ENCODE data around the gene SEZ6L. TPM values are rescaled to one million over a fixed set of nuclear protein-coding genes. Genes with fewer than 3 reads are reported as not detected.

Gene SEZ6L
- total RNA-seq (under 1 TPM in 4 of 7 donors, not detected in 3; 0.13 to 0.32 (median 0.21) TPM), polyA plus RNA-seq (under 1 TPM; 0.10 to 0.12 TPM)
- long read RNA-seq, donor 1 = 0 reads
- long read RNA-seq, donor 2 = 0 reads
- long read RNA-seq, donor 3 = 0 reads

DNA sequence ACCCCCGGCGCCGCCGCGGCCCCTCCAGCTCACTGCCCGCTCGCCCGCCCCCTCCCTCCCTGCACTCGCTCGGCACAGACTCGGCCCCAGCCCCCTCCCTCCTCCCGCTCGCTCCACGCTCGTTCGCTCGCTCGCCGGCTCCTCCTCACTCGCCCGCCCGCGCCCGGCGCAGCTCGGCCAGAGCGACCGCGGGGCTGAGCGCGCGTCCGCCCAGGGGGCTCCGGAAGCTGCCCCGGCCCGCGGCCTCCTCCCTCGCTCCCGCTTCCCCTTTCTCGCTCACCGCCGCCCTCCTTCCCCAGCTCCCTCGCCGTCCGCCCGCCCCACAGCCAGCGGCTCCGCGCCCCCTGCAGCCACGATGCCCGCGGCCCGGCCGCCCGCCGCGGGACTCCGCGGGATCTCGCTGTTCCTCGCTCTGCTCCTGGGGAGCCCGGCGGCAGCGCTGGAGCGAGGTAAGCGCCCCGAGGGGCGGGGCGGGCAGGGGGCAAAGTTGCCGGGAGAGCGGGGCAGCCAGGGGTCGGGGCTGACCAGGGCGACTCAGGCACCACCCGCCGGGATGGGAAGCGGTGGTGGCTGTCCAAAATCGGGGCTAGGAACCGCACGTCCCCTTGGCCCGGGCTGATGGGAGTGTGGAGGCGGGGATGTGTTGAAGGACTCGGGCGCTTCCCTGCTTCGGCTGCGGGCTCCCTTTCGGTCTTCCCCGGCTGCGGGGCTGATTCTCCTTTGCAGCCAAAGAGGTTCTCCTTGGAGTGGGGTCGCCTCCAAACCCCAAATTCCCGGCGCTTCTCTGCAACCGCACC lies at the start of gene SEZ6L:
SEZ6L (plus strand) TSS at position 148 of the 797 bp plus-strand sequence; CDS start at position 356, 208 bp downstream.
- intact Hi-C loops (cut with DNase I) = no loop called here
- H3K4me3 ChIP-seq = no peak within 1 kb of the TSS

DNA sequence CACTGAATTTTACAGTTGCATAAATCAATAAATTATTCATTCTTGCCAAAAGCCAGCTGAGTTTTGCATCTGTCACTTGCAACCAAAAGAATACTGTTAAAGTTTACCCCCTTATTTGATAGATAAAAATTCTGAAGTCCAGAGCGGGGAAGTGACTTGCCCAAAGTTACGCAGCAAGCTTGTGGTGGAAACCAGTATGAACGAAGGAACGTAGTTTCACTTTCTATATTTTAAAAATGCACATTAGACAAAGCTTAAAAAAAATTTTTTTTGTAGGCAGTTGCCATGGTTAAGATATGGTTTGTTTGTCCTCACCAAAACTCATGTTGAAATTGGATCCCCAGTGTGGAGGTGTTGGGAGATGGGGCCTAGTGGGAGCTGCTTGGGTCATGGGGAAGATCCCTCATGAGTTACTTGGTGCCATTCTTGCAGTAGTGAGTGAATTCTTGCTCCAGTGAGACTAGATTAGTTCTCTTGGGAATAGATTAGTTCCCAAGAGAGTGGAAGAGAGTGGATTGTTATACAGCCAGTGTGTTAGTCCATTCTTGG lies 46.3 kb upstream of the SEZ6L start:
- 86 to 89% (median 87%) methylated on average over 4 of the region's 4 CpGs for WGBS, 3 donors
- no peak for DNase-seq
- Histone ChIP-seq H3K4me3 (no peak overlapping the region), H3K4me1 (ENCODE audit: insufficient read depth) (no peaks in the 10 kb centered on the region), H3K27me3 (no peaks in the 10 kb centered on the region), H3K27ac (no peak overlapping the region), H3K9me3 (no peaks in the 10 kb centered on the region), H3K36me3 (no peaks in the 10 kb centered on the region)
- intact Hi-C loops (cut with DNase I) = no loop called here
- TF ChIP-seq, protein P1, sequence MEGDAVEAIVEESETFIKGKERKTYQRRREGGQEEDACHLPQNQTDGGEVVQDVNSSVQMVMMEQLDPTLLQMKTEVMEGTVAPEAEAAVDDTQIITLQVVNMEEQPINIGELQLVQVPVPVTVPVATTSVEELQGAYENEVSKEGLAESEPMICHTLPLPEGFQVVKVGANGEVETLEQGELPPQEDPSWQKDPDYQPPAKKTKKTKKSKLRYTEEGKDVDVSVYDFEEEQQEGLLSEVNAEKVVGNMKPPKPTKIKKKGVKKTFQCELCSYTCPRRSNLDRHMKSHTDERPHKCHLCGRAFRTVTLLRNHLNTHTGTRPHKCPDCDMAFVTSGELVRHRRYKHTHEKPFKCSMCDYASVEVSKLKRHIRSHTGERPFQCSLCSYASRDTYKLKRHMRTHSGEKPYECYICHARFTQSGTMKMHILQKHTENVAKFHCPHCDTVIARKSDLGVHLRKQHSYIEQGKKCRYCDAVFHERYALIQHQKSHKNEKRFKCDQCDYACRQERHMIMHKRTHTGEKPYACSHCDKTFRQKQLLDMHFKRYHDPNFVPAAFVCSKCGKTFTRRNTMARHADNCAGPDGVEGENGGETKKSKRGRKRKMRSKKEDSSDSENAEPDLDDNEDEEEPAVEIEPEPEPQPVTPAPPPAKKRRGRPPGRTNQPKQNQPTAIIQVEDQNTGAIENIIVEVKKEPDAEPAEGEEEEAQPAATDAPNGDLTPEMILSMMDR (IDR thresholded peaks at IDR 0.05) = no peak
- no peak for TF ChIP-seq POLR2A (IDR thresholded peaks at IDR 0.05)
- no peak for TF ChIP-seq EP300 (IDR thresholded peaks at IDR 0.05)

More for the DNA sequence above, at the start of gene SEZ6L:
- no peaks in the 10 kb centered on the region for H3K4me1 ChIP-seq (ENCODE audit: insufficient read depth)
- no peaks in the 10 kb centered on the region for H3K9me3 ChIP-seq
- TF ChIP-seq, protein P1 (IDR thresholded peaks at IDR 0.05) = no peak
- TF ChIP-seq EP300 (IDR thresholded peaks at IDR 0.05) (no peak), POLR2A (IDR thresholded peaks at IDR 0.05) (no peak)
- no peak within 1 kb of the TSS for H3K27ac ChIP-seq
- H3K27me3 ChIP-seq = no peaks in the 10 kb centered on the region
- WGBS, 3 donors = 1 to 2% (median 1%) methylated on average over 57 to 92 of the region's 92 CpGs
- no peaks in the 10 kb centered on the region for H3K36me3 ChIP-seq
- DNase-seq = peak in 3 of 5 donors; percentile 14 to 37 (median 28)

DNA sequence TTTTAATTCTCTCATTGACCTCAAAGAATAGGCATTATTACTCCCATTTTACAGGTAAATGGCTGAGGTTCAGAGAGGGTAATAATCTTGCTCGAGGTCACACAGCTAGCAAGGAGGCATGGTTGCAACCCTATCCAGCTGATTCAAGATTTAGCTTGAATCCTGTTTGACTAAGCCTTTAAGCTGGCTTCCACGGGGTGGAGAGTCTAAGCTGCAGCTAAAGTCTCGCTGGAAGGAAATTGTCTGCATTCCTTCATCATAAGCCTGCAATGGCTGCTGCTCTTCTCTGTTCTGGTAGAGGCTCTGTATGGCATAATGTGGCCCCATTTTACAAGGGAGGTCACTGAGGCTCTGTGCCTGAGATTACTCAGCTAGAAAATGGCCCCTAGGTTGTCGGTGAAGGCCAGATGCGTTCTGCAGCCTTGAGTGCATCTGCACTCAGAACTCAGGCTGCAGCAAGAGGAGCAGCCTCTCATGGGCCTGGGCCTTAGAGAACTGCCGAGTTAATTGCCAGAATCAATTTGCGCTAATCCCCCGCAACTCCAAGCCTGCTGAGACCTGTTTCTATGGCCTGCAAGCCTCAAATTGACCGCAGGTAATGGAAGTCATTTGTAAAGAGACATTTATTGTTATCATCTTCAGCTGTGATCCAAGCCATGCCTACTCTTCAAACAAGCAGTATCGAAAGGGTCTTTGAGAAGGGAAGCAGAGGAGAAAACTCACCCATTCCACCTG lies 44.1 kb upstream of the SEZ6L start:
- H3K4me1 ChIP-seq (ENCODE audit: insufficient read depth) = no peaks in the 10 kb centered on the region
- no peaks in the 10 kb centered on the region for H3K36me3 ChIP-seq
- no peak for DNase-seq
- intact Hi-C loops (cut with DNase I) = no loop called here
- TF ChIP-seq EP300 (IDR thresholded peaks at IDR 0.05) (no peak), POLR2A (IDR thresholded peaks at IDR 0.05) (no peak)
- TF ChIP-seq, protein P1 (IDR thresholded peaks at IDR 0.05) = no peak
- no peaks in the 10 kb centered on the region for H3K9me3 ChIP-seq
- H3K27me3 ChIP-seq = no peaks in the 10 kb centered on the region
- no peak overlapping the region for H3K4me3 ChIP-seq
- H3K27ac ChIP-seq = no peak overlapping the region
- 65 to 70% (median 65%) methylated on average over 10 of the region's 10 CpGs for WGBS, 3 donors

DNA sequence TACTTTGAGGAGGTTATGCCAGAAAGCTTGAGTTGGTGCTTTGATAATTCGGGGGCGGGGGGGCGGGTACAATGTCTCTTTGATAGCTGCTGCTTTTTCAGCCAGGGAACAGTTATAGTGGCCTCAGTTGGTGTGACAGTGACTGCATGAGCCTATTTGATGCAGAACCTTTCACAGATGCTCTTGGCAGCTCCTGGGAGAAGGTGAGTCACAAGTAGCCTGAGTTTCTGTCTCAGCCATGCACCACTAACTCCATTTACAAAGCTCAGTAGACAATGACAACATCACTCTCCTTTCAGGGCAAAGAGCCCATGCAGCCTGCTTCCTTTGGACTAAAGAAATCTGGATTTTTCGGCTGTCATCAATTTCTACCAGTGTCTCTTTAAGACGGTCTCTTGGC lies 42.1 kb upstream of the SEZ6L start:
- intact Hi-C loops (cut with DNase I) = no loop called here
- WGBS, 3 donors = 60 to 78% (median 62%) methylated on average over 5 of the region's 5 CpGs
- DNase-seq = no peak
- H3K36me3 ChIP-seq = no peaks in the 10 kb centered on the region
- H3K9me3 ChIP-seq = no peaks in the 10 kb centered on the region
- TF ChIP-seq, protein P1 (IDR thresholded peaks at IDR 0.05) = no peak
- no peak overlapping the region for H3K4me3 ChIP-seq
- H3K4me1 ChIP-seq (ENCODE audit: insufficient read depth) = no peaks in the 10 kb centered on the region
- H3K27ac ChIP-seq = no peak overlapping the region
- no peaks in the 10 kb centered on the region for H3K27me3 ChIP-seq

All from ovary (tissue), 10 donors.